ENCODE measurements around the gene USPL1.

DNA sequence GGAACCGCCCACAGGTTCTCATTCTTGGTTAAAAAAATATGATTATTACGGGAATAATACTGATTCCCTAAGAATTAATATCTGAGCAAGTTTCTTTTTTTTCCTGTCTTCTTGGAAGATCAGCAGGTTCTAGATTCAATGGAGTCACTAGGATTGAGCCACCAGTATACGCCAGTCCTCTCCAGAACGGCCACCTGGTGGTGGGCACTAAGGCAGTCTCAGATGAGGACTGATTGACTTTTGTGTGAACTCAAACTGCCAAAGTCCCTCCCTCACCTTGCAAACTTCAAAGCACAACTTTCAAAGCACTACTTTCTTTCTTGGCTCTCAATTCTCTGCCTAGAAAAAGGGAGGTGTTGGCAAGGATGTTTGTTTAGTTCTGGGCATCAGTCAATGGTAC is 84.3 kb downstream of the USPL1 start:
- TF ChIP-seq, protein P1, sequence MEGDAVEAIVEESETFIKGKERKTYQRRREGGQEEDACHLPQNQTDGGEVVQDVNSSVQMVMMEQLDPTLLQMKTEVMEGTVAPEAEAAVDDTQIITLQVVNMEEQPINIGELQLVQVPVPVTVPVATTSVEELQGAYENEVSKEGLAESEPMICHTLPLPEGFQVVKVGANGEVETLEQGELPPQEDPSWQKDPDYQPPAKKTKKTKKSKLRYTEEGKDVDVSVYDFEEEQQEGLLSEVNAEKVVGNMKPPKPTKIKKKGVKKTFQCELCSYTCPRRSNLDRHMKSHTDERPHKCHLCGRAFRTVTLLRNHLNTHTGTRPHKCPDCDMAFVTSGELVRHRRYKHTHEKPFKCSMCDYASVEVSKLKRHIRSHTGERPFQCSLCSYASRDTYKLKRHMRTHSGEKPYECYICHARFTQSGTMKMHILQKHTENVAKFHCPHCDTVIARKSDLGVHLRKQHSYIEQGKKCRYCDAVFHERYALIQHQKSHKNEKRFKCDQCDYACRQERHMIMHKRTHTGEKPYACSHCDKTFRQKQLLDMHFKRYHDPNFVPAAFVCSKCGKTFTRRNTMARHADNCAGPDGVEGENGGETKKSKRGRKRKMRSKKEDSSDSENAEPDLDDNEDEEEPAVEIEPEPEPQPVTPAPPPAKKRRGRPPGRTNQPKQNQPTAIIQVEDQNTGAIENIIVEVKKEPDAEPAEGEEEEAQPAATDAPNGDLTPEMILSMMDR (optimal IDR thresholded peaks at IDR 0.05 in 1 of 3, IDR thresholded peaks at IDR 0.05 in 1 of 3, conservative IDR thresholded peaks at IDR 0.05 in 1 of 3; ENCODE audit: extremely low read depth in 1 of 3, insufficient read depth in 2 of 3, low read length in 3 of 3), result no peak
- TF ChIP-seq EZH2 (IDR thresholded peaks at IDR 0.05; ENCODE audit: low read length), result no peak

All from keratinocyte (primary cell).